Duodenal mucosa (tissue), 2 donors: ENCODE data around the gene WDR48.

Experiments
- H3K27ac ChIP-seq: one replicate; pipeline ENCODE4 v1.7.0; 2013; ENCODE audit warnings: low read depth, low read length
- H3K27me3 ChIP-seq, 2 donors: one replicate each; pipeline ENCODE4 v1.7.0; 2013; ENCODE audit warnings: low read length in 2 of 2, control low read depth in 1 of 2; ENCODE audit not compliant: insufficient read depth in 2 of 2, control insufficient read depth in 1 of 2
- H3K36me3 ChIP-seq, 2 donors: one replicate each; pipeline ENCODE4 v1.7.0; 2013; ENCODE audit warnings: low read length in 2 of 2, control low read depth in 1 of 2; ENCODE audit not compliant: insufficient read depth in 2 of 2, control insufficient read depth in 1 of 2
- H3K4me1 ChIP-seq, 2 donors: one replicate each; pipeline ENCODE4 v1.7.0; 2013; ENCODE audit warnings: low read length in 2 of 2, control low read depth in 1 of 2; ENCODE audit not compliant: insufficient read depth in 2 of 2, control insufficient read depth in 1 of 2
- H3K4me3 ChIP-seq, 2 donors: one replicate each; pipeline ENCODE4 v1.7.0; 2013; ENCODE audit warnings: low read length in 2 of 2, low read depth in 1 of 2
- H3K9ac ChIP-seq, 2 donors: one replicate each; pipeline ENCODE4 v1.7.0; 2013; ENCODE audit warnings: low read length in 2 of 2, low read depth in 1 of 2
- H3K9me3 ChIP-seq, 2 donors: one replicate each; pipeline ENCODE4 v1.7.0; 2013; ENCODE audit warnings: low read length in 2 of 2, control low read depth in 1 of 2; ENCODE audit not compliant: control insufficient read depth in 1 of 2

The WDR48 gene

DNA sequence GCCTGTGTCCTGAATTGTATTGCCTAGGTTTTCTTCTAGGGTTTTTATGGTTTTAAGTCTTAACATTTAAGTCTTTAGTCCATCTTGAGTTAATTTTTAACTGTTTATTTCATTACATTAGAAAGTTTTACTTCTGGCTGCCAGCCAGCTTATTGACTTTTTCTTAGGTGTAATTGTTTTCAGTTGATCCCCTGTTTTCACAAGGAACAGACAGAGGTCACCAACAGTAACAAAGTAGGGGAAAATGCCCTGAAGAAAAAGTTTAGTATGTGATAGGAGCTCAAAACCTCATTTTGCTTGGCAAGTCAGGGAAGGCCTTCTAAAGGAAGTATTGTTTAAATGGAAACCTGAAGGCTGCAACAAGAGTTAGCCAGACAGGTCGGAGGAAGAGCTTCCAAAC is 10.4 kb downstream of the WDR48 start:
- H3K4me3 ChIP-seq, result no peak overlapping the region
- no peak overlapping the region for H3K27ac ChIP-seq
- no peak overlapping the region for H3K9ac ChIP-seq
- H3K4me1 ChIP-seq, result peaks cover 0 to 5% of the 10 kb centered on the region in 2 donors
- H3K36me3 ChIP-seq, result peaks cover 5 to 13% of the 10 kb centered on the region in 2 donors
- H3K9me3 ChIP-seq, result no peaks in the 10 kb centered on the region
- H3K27me3 ChIP-seq, result no peaks in the 10 kb centered on the region

DNA sequence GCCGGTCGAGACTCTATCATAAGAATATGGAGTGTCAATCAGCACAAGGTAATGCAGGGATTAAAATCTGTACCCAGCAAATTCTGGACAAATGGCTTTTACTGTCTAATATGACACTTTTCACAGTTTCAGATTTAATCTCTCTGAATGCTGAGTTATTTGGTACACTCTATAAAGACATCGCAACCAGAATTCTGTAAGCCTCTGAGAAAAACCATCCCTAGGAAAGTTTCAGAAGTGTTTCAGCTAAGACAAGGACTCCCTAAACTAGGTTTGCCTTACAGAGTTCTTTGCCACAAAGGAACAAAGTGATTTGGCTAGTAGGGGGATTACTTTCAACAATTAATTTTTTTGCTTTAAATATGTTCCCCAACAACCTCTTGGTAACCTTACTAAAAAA is 11.3 kb downstream of the WDR48 start:
- Histone ChIP-seq H3K27me3 (no peaks in the 10 kb centered on the region), H3K4me3 (no peak overlapping the region), H3K9me3 (no peaks in the 10 kb centered on the region), H3K36me3 (peaks cover 11 to 20% of the 10 kb centered on the region in 2 donors), H3K27ac (no peak overlapping the region), H3K9ac (no peak overlapping the region), H3K4me1 (peaks cover 0 to 5% of the 10 kb centered on the region in 2 donors)

DNA sequence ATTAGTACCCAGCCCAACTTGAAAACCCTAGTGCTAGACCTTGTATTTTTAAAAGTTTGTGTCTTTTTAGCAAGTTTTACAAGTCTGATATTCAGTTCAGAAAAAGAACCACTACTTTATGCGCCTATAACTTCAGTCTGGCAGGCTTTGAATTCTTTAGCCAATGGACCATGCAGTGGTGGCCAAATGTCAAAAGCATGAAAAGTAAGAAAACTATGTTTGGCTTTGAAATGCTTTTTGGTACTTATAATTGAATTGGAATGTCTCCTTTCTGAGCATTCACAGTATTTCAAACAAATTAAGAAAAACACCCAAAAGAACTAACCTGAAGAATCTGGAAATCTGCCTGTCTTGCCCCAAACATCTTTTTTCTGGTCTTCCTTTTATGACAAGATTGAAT is 12.8 kb downstream of the WDR48 start:
- Histone ChIP-seq H3K36me3 (peaks cover 11 to 35% of the 10 kb centered on the region in 2 donors), H3K9me3 (no peaks in the 10 kb centered on the region), H3K4me3 (no peak overlapping the region), H3K27ac (no peak overlapping the region), H3K9ac (no peak overlapping the region), H3K27me3 (no peaks in the 10 kb centered on the region), H3K4me1 (peaks cover 0 to 5% of the 10 kb centered on the region in 2 donors)

DNA sequence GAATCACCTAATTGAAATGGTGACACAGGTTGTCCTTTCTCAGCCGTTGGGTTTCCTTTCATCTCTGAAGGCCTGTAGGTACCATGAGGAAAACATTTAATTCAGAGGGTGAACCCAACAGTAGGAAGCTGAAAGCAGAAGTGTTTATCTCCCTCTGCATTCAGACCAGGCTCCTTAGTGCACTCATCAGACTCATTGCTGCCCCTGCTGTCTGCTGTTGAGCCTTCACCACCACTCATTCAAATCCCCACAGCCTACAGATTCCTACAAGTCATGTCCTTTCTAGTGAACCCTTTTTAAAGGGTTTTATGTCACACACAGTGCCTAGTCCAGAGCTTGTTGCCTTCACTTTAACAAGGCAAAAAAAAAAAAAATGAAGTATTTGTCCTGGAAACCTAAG is 13.4 kb downstream of the WDR48 start:
- Histone ChIP-seq H3K4me3 (no peak overlapping the region), H3K36me3 (peaks cover 15 to 40% of the 10 kb centered on the region in 2 donors), H3K27me3 (no peaks in the 10 kb centered on the region), H3K9ac (no peak overlapping the region), H3K9me3 (no peaks in the 10 kb centered on the region), H3K27ac (no peak overlapping the region), H3K4me1 (peaks cover 0 to 5% of the 10 kb centered on the region in 2 donors)

DNA sequence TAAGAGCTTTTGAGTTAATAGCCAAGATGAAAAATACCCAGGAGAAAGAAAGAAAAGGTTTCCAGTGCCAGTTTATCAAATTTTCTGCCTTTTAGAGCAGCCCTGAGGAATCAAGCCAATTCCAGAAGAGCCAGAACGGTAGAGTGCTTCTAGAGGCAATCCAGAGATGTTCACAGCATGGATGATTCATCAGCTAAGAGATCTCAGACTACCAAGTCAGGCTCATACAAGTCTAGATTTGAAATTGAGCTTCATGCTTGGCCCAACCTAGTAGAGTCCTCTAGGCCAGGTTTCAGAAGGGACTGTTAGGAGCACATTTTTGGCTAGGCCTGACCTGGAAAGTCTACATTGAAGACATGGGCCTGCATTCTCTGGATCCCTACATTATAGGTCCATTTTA is 15.5 kb downstream of the WDR48 start:
- Histone ChIP-seq H3K9me3 (no peaks in the 10 kb centered on the region), H3K36me3 (peaks cover 21 to 49% of the 10 kb centered on the region in 2 donors), H3K9ac (no peak overlapping the region), H3K4me3 (no peak overlapping the region), H3K4me1 (peaks cover 0 to 5% of the 10 kb centered on the region in 2 donors), H3K27me3 (no peaks in the 10 kb centered on the region), H3K27ac (no peak overlapping the region)

DNA sequence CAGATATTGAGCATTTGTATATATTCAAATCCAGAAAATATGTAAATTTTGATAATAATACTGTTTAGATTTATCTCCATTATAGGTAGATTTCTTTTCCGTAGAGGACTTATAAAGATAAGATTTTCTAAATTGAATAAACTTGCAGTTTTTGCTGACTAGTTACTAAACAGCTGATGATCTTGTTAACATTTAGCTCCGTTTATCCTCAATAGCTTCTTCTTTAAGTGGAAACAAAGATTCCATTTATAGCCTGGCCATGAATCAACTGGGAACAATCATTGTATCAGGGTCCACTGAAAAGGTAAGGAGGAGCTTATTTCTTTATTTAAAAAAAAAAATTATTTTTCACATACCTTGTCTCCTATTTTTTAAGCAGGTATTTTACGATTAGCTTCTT is 16.7 kb downstream of the WDR48 start:
- Histone ChIP-seq H3K27ac (no peak overlapping the region), H3K9ac (no peak overlapping the region), H3K36me3 (peaks cover 26 to 56% of the 10 kb centered on the region in 2 donors), H3K9me3 (no peaks in the 10 kb centered on the region), H3K4me3 (no peak overlapping the region), H3K4me1 (no peaks in the 10 kb centered on the region), H3K27me3 (no peaks in the 10 kb centered on the region)

DNA sequence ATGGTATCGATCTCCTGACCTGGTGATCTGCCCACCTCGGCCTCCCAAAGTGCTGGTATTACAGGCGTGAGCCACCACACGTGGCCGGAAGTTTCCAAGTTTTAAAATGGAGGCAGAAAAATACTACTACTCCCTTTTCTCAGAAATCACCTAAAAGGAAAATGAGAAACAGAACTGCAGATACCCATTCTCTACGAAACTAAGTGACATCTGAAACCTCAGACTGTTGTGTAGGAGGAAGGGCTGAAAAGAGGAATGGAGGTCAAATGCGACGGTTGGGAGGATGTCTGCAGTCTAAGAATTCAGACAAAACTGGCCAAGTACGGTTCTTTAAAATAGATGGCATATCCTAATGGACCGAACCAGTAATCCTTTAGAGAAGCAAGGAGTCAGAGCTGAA is 24.1 kb downstream of the WDR48 start:
- peaks cover 52 to 64% of the 10 kb centered on the region in 2 donors for H3K36me3 ChIP-seq
- H3K4me3 ChIP-seq, result no peak overlapping the region
- H3K27ac ChIP-seq, result no peak overlapping the region
- no peak overlapping the region for H3K9ac ChIP-seq
- no peaks in the 10 kb centered on the region for H3K9me3 ChIP-seq
- no peaks in the 10 kb centered on the region for H3K27me3 ChIP-seq
- H3K4me1 ChIP-seq, result no peaks in the 10 kb centered on the region

DNA sequence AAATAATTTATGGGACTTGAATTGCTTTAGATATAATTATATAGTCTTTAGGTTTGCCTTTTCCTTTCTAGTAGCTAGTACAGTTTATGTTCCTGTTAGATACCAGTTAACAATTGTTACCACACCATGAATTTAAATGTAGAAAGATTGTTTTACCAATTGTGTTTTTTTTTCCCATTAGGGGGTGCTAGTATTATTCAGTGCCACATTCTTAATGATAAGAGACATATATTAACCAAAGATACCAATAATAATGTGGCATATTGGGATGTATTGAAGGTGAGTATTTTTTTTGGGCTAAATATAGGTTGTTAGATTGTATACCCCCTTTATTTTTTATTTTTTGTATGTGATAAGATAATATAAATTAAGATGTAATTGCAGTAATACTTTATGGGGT is 27.7 kb downstream of the WDR48 start:
- Histone ChIP-seq H3K9me3 (no peaks in the 10 kb centered on the region), H3K27me3 (no peaks in the 10 kb centered on the region), H3K36me3 (peaks cover 37 to 56% of the 10 kb centered on the region in 2 donors), H3K4me1 (no peaks in the 10 kb centered on the region), H3K27ac (no peak overlapping the region), H3K4me3 (no peak overlapping the region), H3K9ac (no peak overlapping the region)

DNA sequence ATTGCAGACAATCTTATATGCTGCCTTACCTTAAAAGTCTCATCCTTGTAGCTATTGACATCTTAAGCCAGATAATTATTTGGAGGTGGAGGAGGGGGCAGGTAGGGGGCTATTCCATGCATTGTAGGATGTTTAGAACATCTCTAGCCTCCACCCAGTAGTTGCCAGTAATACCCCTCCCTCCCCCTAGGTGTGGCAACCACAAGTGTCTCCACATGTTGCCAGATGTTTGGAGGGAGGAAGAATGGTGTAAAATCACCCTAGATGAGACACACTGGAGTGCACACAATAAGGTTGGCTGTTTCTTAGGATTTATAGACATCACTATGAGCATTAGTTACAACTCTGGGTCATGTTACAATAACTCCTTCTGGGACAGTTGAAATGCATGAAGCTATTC is 28.2 kb downstream of the WDR48 start:
- Histone ChIP-seq H3K36me3 (peaks cover 32 to 52% of the 10 kb centered on the region in 2 donors), H3K27ac (no peak overlapping the region), H3K4me3 (no peak overlapping the region)

DNA sequence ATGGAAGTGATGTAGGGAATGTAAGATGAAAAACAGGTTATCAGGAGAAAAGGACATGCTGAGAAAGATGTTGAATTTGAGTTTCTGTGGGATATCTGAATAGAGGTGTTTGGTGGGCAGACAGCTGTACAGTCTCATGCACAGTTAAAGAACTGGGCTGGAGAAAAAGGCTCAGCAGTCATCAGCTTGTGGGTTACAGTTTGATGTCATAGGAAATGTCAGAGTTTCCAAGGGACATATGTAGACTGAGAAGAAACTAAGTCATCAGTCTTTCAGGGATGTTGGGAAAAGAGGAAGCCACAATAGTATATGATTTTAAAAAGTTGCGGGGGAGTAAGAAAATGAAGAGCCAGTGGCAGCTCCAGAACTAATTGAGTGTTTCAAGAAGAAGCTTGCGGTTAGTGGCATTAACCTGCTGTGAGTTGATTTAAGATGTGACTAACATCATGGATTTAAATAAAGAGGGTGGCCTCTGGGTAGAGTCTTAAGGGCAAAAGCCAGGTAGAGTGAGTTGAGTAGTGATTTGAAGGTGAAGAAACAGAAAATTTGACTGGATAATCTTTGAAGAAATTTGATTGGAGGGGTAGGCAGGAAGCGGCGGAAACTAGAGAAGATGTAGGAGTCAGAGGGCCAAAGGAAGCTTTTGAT is 31.0 kb downstream of the WDR48 start:
- H3K4me1 ChIP-seq, result no peaks in the 10 kb centered on the region
- H3K9me3 ChIP-seq, result no peaks in the 10 kb centered on the region
- no peak overlapping the region for H3K4me3 ChIP-seq
- H3K27ac ChIP-seq, result no peak overlapping the region
- no peak overlapping the region for H3K9ac ChIP-seq
- H3K36me3 ChIP-seq, result peaks cover 23 to 50% of the 10 kb centered on the region in 2 donors
- no peaks in the 10 kb centered on the region for H3K27me3 ChIP-seq

More for the DNA sequence above, 28.2 kb downstream of the WDR48 start:
- H3K27me3 ChIP-seq, result no peaks in the 10 kb centered on the region
- no peaks in the 10 kb centered on the region for H3K9me3 ChIP-seq
- no peak overlapping the region for H3K9ac ChIP-seq
- H3K4me1 ChIP-seq, result no peaks in the 10 kb centered on the region
